Breast epithelium (tissue), 4 donors: Measurements from ENCODE around the gene DCK. TPM values are rescaled to one million over a fixed set of nuclear protein-coding genes. Genes with fewer than 3 reads are reported as not detected.

Source experiments
- DNase-seq, 2 donors: peaks; one replicate each; pipeline ENCODE4 v3.0.0-alpha.2; 2019; ENCODE audit warnings: low spot score in 2 of 2
- H3K27ac ChIP-seq, 2 donors: fragments of 200-600 bp; sonication (generic) in 1 of 2; one replicate each; pipeline ENCODE4 v1.5.1; 2016 to 2019; ENCODE audit warnings: mild to moderate bottlenecking in 1 of 2
- H3K27me3 ChIP-seq, 2 donors: fragments of 200-600 bp; sonication (generic) in 1 of 2; one replicate each; pipeline versions ENCODE4 v1.5.1 to v1.6.0; 2017 to 2019; ENCODE audit warnings: control low read depth in 1 of 2, mild to moderate bottlenecking in 1 of 2
- H3K36me3 ChIP-seq: fragments of 200-600 bp; one replicate; pipeline ENCODE4 v1.5.1; 2019
- H3K4me1 ChIP-seq, 2 donors: fragments of 200-600 bp; sonication (generic); one replicate each; pipeline ENCODE4 v1.5.1; 2016 to 2019; ENCODE audit warnings: control low read depth in 1 of 2
- H3K4me3 ChIP-seq, 3 donors: fragments of 200-600 bp; sonication (generic); 1 replicate in 2 of 3; 2 replicates in 1 of 3; pipeline ENCODE4 v1.5.1; 2016 to 2019; ENCODE audit warnings: mild to moderate bottlenecking in 3 of 3, moderate library complexity in 2 of 3
- H3K9me3 ChIP-seq, 2 donors: fragments of 200-600 bp; sonication (generic) in 1 of 2; one replicate each; pipeline ENCODE4 v1.5.1; 2016 to 2019; ENCODE audit warnings: control low read depth in 1 of 2
- CTCF ChIP-seq, 3 donors: fragments of 450-650 bp; IDR thresholded peaks; one replicate each; pipeline ENCODE4 v1.5.1; 2016 to 2017; ENCODE audit warnings: antibody characterized with exemption in 3 of 3, mild to moderate bottlenecking in 3 of 3, moderate library complexity in 3 of 3
- POLR2A ChIP-seq: fragments of 450-650 bp; IDR thresholded peaks from one replicate; pipeline ENCODE4 v1.6.1; 2016; ENCODE audit warnings: antibody characterized with exemption, mild to moderate bottlenecking, moderate library complexity
- POLR2AphosphoS5 ChIP-seq, 3 donors: sonication (generic); formaldehyde crosslinking; IDR thresholded peaks; one replicate each; pipeline ENCODE4 v1.6.1; 2017; ENCODE audit warnings: antibody characterized with exemption in 3 of 3
- intact Hi-C: fragments of 100-400 bp; cut with DNase I; formaldehyde crosslinking; loops from one replicate; pipeline ENCODE4 v1.15.1; 2023; ENCODE audit warnings: low total_unique reads
- total RNA-seq, 3 donors: library from RNA; depleted of rRNA; stranded (reverse); fragments of >200 nt; gene quantifications; one replicate each; pipeline ENCODE4 v1.1.0, GENCODE V29; 2016

DCK gene
- total RNA-seq, 3 donors from 2014 or later, result 11.8 to 23.0 (median 17.4) TPM

- intact Hi-C loops, result no loop called here
- no peak for TF ChIP-seq CTCF (IDR thresholded peaks at IDR 0.05)
- no peak for TF ChIP-seq POLR2A
- TF ChIP-seq POLR2AphosphoS5 (IDR thresholded peaks at IDR 0.05), result no peak
- no peaks in the 10 kb centered on the region for H3K9me3 ChIP-seq
- no peak overlapping the region for H3K4me3 ChIP-seq
- H3K27me3 ChIP-seq, result no peaks in the 10 kb centered on the region
- no peaks in the 10 kb centered on the region for H3K36me3 ChIP-seq
- no peaks in the 10 kb centered on the region for H3K4me1 ChIP-seq
- no peak for DNase-seq
- H3K27ac ChIP-seq, result no peak overlapping the region
Measured at GRCh38 chr4:70954032-70954431, 39.4 kb upstream of the DCK start.

DNA sequence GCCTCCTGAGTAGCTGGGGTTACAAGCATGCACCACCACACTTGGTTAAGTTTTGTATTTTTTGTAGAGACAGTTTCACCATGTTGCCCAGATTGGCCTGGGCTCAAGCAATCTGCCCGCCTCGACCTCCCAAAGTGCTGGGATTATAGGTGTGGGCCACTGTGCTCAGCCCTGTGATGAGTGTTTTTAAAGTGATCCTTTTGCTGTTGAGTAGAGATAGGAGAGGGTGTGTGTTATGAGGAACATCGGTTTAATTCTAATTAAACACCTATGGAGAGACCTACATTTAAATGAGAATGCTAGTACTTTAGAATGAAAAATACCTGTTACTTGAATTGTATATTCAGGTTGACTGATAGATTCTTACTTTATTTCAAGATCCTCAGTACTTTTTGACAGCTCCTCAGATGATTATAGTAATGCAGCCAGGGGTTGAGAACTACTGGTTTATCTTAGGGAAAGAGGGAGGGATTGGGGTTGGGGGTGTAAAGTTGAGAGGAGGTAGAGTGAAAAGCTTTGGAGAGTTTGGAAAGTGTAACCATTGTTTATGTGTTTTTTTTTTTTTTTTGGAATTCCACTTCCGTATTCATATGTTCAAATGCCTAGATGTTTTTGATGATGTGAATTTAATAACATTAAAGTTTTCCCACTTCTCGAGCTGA lies 36.8 kb upstream of the DCK start:
- intact Hi-C loops, result no loop called here
- H3K4me3 ChIP-seq, result no peak overlapping the region

DNA sequence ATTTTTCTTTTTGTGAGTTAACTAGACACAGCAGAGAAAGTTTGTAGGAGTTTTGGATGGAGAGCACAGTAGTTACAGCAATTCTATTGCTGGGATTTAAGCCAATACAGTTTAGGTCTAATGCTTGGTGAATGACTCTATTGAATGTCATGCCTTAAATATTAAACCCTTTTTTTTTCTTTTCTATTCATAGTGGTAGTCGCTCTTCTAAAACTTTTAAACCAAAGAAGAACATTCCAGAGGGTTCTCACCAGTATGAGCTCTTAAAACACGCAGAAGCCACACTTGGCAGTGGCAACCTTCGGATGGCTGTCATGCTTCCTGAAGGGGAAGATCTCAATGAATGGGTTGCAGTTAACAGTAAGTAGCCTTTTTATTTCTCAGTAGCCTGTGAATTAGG lies 34.8 kb upstream of the DCK start:
- no peaks in the 10 kb centered on the region for H3K27me3 ChIP-seq
- DNase-seq, result no peak
- no peaks in the 10 kb centered on the region for H3K4me1 ChIP-seq
- H3K9me3 ChIP-seq, result no peaks in the 10 kb centered on the region
- intact Hi-C loops, result no loop called here
- no peak for TF ChIP-seq CTCF (IDR thresholded peaks at IDR 0.05)
- TF ChIP-seq POLR2AphosphoS5 (IDR thresholded peaks at IDR 0.05), result no peak
- H3K4me3 ChIP-seq, result no peak overlapping the region
- no peak overlapping the region for H3K27ac ChIP-seq
- H3K36me3 ChIP-seq, result no peaks in the 10 kb centered on the region

More for the DNA sequence above, 36.8 kb upstream of the DCK start:
- H3K27ac ChIP-seq, result no peak overlapping the region
- no peaks in the 10 kb centered on the region for H3K9me3 ChIP-seq
- no peaks in the 10 kb centered on the region for H3K36me3 ChIP-seq
- DNase-seq, result no peak
- no peaks in the 10 kb centered on the region for H3K27me3 ChIP-seq
- TF ChIP-seq POLR2AphosphoS5 (IDR thresholded peaks at IDR 0.05) (no peak), POLR2A (no peak), CTCF (IDR thresholded peaks at IDR 0.05) (no peak)
- no peaks in the 10 kb centered on the region for H3K4me1 ChIP-seq

GRCh38 chr4:70969076-70969475 lies 24.4 kb upstream of the DCK start:
- intact Hi-C loops, result no loop called here

More at GRCh38 chr4:70969076-70969475, 24.4 kb upstream of the DCK start:
- Histone ChIP-seq H3K27me3 (no peaks in the 10 kb centered on the region), H3K4me3 (no peak overlapping the region), H3K9me3 (no peaks in the 10 kb centered on the region), H3K27ac (no peak overlapping the region), H3K4me1 (no peaks in the 10 kb centered on the region), H3K36me3 (no peaks in the 10 kb centered on the region)
- TF ChIP-seq POLR2A (no peak), POLR2AphosphoS5 (IDR thresholded peaks at IDR 0.05) (no peak), CTCF (IDR thresholded peaks at IDR 0.05) (no peak)
- no peak for DNase-seq
